Loucy (cell line): ENCODE measurements around the gene KRT37.

ENCODE experiments used
- CTCF ChIP-seq: fragments of 200-600 bp; sonication (generic); conservative IDR thresholded peaks from 2 replicates; pipeline ENCODE4 v1.5.1; 2014; ENCODE audit warnings: mild to moderate bottlenecking, antibody characterized with exemption, low read length
- EZH2phosphoT487 ChIP-seq: fragments of 200-600 bp; IDR thresholded peaks from 2 replicates; pipeline ENCODE4 v1.6.1; 2018; ENCODE audit warnings: antibody characterized with exemption, mild to moderate bottlenecking, moderate library complexity, borderline replicate concordance

- TF ChIP-seq EZH2phosphoT487 = no peak
- TF ChIP-seq CTCF = no peak
These were observed 33.9 kb downstream of the KRT37 start for GRCh38 chr17:41390411-41390938.
